HG03378 (cell line): ENCODE measurements around the gene DPP8.
"Not testable (repeated sequence)": the region's sequence is repeated elsewhere in the genome, so short reads cannot be mapped to it uniquely, and the experiment has no call there.

Source experiments
- ATAC-seq: cut with Tn5 transposase; IDR thresholded peaks from one replicate; pipeline ENCODE4 v1.9.1; 2021; ENCODE audit warnings: mild to moderate bottlenecking, moderate library complexity; ENCODE audit not compliant: unreplicated experiment

DPP8 gene

DNA sequence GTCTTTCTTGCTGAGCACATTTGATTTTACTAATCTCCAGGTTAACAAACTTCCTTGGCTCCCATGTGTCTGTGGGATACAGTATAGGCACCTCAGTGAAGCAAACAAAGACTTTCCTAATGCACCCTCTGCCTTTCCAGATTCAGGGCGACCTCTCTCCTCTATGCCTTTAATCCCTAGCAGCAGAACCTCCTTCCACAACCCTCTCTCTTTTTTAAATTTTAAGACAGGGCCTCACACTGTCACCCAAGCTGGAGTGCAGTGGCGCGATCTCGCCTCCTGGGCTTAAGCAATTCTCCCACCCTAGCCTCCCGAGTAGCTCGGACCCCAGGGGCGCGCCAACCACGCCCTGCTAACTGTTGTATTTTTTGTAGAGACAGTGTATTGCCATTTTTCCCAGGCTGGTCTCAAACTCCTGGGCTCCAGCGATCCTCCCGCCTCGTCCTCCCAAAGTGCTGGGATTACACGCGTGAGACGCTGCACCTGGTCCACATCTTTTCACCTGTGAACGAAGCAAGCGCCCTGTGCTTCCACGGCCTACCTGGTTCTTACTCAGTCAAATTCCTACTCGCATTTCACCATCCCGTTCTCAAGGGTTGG, 11.1 kb upstream of the DPP8 start:
- ATAC-seq: no peak

- ATAC-seq: no peak
Measured at GRCh38 chr15:65525622-65526021, 8.1 kb upstream of the DPP8 start.

DNA sequence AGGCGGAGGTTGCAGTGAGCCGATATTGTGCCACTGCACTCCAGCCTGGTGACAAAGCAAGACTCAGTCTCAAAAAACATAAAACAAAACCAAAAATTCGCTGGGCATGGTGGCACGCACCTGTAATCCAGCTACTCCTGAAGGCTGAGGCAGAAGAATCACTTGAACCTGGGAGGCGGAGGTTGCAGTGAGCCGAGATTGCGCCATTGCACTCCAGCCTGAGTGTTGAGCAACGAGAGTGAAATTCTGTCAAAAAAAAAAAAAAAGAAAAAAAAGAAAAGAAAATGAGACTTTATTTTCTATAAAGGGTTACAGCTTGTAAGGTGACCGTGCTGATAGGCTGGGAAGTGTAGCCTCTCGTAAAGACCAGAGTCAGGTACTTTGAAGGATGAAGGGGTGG, 6.7 kb upstream of the DPP8 start:
- ATAC-seq: no peak

GRCh38 chr15:65521350-65521749, 3.9 kb upstream of the DPP8 start:
- ATAC-seq: no peak

GRCh38 chr15:65518633-65519285, 1.3 kb upstream of the DPP8 start:
- no peak for ATAC-seq

- ATAC-seq: peak; percentile 20
Measured at GRCh38 chr15:65517866-65518207, 348 bp upstream of the DPP8 start.

GRCh38 chr15:65512807-65513416, 4.6 kb downstream of the DPP8 start:
- no peak for ATAC-seq

DNA sequence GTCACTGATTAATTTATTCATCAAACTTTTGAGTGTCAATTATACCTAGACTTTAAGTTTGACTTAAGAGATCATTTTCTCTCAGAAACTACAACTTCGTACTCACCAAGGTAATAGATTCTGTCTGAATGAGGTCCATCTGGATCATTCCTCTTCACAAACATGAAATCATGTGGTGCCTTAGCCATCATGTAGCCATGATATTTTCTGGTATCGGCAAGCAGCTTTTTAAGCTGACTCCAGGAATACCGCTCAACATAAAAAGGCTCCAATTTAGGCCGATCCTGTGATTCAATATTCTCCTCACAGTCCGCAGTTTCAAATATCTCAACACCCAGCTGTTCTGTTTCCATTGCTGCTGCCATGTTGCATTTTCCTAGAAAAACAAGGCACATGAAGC, 5.3 kb downstream of the DPP8 start:
- no peak for ATAC-seq

- no peak for ATAC-seq
Measured at GRCh38 chr15:65509321-65509720, 8.2 kb downstream of the DPP8 start.

DNA sequence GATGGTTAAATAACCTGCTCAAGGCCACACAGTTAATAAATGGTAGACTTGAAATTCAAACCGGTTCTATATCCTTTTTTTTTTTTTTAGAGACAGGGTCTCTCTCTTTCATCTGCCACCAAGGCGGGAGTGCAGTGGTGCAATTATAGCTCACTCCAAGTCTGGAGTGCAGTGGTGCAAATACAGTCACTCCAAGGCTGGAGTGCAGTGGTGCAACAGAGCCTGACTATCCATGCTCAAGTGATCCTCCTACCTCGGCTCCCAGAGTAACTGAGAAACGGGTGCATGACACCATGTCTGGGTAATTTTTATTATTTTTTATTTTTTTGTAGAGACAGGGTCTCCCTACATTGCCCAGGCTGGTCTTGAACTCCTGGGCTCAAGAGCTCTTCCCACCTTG, 23.4 kb downstream of the DPP8 start:
- no peak for ATAC-seq

GRCh38 chr15:65484876-65485275, 32.6 kb downstream of the DPP8 start:
- ATAC-seq: no peak

- ATAC-seq: no peak
Measured at GRCh38 chr15:65476903-65477302, 40.6 kb downstream of the DPP8 start.

- no peak for ATAC-seq
Measured at GRCh38 chr15:65470866-65471265, 46.6 kb downstream of the DPP8 start.

DNA sequence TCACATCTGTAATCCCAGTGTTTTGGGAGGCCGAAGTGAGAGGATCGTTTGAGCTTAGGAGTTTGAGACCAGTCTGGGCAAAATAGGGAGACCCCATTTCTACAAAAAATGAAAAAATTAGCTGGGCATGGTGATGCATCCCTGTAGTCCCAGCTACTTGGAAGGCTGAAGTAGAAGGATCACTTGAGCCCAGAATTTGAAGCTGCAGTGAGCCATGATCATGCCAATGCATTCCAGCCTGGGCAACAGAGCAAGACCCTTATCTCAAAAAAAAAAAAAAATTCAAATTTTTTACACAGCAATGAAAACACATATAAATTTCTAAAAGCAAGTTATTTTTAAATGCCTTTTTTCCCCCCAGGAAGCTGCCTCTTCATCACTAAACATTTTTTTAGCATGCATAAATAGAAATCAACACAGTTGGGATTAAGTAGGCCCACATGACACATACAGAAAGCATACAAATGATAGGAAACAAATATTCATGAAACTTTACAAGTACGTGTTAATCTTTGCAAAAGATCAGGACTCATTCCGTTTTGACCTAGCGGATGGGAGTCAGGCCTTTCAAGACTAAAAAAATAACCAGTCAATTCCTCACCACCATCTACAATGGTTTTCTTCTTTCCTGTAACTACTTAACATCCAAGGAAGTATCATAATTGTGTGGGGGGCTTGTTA, 49.1 kb downstream of the DPP8 start:
- ATAC-seq: no peak

DNA sequence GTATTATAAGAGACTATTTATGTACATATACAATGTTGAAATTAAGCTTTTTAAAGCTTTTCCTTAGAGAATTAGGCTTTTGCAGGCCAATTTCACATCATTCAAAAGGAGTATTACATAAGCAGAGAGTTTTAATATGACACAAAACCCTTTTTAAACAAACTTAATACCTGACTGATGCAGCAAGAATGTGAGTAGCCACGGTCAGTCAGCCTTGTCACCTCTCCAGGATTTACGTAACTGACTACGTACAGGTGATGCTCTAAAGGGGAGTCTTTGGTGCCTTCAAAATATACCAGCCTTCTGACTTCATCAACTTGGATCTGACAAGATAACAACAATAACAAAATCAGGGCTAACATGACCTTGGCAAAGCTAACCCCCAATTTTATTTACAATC, 50.6 kb downstream of the DPP8 start:
- no peak for ATAC-seq

- ATAC-seq: not testable (repeated sequence)
Measured at GRCh38 chr15:65463096-65463495, 54.4 kb downstream of the DPP8 start.

GRCh38 chr15:65460741-65461347, 56.6 kb downstream of the DPP8 start:
- no peak for ATAC-seq

DNA sequence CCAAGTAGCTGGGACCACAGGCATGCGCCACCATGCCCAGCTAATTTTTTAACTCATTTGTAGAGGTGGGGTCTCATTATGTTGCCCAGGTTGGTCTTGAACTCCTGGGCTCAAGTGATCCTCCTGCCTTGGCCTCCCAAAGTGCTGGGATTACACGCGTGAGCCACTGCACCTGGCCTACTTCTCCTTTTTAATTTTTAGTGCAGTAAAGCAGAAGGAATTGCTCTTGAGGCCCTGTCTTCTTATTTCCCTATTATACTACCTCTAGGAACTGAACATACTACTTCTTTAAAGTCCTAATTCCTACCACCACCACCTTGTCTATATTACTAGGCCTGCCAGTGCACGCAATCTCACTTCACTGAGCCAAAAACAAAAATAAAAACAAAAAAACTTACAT, 62.2 kb downstream of the DPP8 start:
- ATAC-seq: not testable (repeated sequence)

GRCh38 chr15:65451989-65452388, 65.5 kb downstream of the DPP8 start:
- no peak for ATAC-seq

- no peak for ATAC-seq
Measured at GRCh38 chr15:65450556-65450955, 66.9 kb downstream of the DPP8 start.

GRCh38 chr15:65447145-65447544, 70.3 kb downstream of the DPP8 start:
- ATAC-seq: no peak

- ATAC-seq: no peak
Measured at GRCh38 chr15:65434201-65434600, 83.3 kb downstream of the DPP8 start.
